GM12874 (cell line): Measurements from ENCODE around the gene UTS2R.

Experiments
- CTCF ChIP-seq: IDR thresholded peaks from 2 replicates; pipeline ENCODE4 v1.5.1; 2011; ENCODE audit warnings: low read depth, mild to moderate bottlenecking, control low read depth, low read length, moderate library complexity; ENCODE audit not compliant: insufficient read depth

The UTS2R gene

GRCh38 chr17:82405051-82405450 is 33.5 kb downstream of the UTS2R start:
- TF ChIP-seq CTCF, result no peak

- no peak for TF ChIP-seq CTCF
Observed at GRCh38 chr17:82406131-82406671, 34.6 kb downstream of the UTS2R start.

DNA sequence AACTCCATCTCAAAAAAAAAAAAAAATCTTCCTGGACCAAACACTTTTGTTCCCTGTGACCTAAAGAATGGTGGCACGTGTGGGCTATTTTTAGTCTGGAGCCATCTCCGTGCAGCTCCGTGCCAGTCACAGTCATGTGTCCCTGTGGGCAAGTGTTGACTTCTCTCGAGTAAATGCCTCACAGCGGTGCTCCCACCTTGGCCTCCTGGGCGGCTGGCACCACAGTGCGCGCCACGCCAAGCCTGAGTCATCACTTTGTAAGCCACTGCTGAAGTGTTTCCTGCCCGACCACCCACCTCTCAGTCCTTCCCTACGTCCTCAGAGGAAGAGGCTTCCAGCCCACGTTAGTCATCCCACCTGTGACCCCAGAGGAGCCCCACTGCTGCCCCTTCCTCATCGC is 35.7 kb downstream of the UTS2R start:
- no peak for TF ChIP-seq CTCF

DNA sequence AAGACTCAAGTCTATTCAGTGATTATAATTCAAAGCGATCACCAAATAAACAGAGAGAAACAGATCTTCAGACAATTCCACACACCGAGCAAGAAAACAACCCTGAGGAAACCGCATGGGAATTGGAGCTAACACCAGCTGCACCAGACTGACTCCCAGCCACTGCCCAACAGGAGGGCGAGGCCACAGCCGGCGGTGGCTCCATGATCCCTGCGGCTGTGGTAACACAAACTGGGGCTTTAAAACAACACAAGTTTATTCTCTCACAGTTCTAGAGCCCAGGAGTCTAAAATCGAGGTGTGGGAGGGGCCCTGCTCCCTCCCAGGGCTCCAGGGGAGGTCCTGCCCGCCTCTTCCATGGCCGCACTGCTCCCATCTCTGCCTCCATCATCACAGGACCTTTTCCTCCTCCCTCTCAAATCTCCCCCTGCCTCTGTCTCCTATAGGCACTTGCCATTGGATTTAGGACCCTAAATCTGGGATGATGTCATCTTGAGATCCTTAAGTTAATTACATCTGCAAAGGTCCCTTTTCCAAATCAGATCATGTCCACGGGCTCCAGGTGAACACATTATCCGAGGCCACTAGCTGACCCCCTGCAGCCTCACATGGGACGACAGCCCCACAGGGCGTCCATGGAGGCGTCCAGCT is 36.8 kb downstream of the UTS2R start:
- TF ChIP-seq CTCF, result no peak

- no peak for TF ChIP-seq CTCF
Observed at GRCh38 chr17:82408938-82409318, 37.4 kb downstream of the UTS2R start.

GRCh38 chr17:82410014-82410716 is 38.6 kb downstream of the UTS2R start:
- no peak for TF ChIP-seq CTCF

GRCh38 chr17:82411396-82412053 is 40.0 kb downstream of the UTS2R start:
- no peak for TF ChIP-seq CTCF
